ENCODE results near the gene TMEM255B. TPM values are rescaled to one million over a fixed set of nuclear protein-coding genes. Genes with fewer than 3 reads are reported as not detected.
"Not testable (repeated sequence)": the region's sequence is repeated elsewhere in the genome, so short reads cannot be mapped to it uniquely, and the experiment has no call there.

The TMEM255B gene
- total RNA-seq, 1 donor from 2014 or later = 7.4 TPM

DNA sequence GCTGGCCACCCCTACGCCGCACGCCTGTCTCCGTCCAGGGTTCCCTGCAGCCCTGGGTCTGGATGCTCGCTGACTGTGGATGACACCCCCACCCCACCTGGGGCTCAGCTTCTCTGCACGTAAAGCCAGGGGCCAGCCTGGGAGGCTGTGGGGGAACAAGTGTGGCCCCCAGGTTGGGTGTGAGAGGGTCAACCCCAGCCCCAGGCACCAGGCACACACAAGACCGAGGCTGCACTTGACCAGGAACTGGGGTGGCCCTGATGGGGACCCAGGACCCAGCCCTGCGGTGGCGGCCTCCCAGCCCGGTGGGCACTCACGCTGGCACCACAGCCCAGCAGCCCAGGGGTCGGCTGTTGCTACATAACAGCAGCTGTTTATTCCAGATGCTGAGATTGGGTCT is 63.2 kb downstream of the TMEM255B start:
- TF ChIP-seq CTCF (conservative IDR thresholded peaks at IDR 0.05; ENCODE audit: low read depth, low read length) = no peak

GRCh38 chr13:113822956-113823744 is 64.1 kb downstream of the TMEM255B start:
- H3K4me3 ChIP-seq (ENCODE audit: low read depth, low read length) = no peak overlapping the region
- no peak for DNase-seq (ENCODE audit: low read depth)
- TF ChIP-seq CTCF (conservative IDR thresholded peaks at IDR 0.05; ENCODE audit: low read depth, low read length) = no peak

More for the DNA sequence above, 63.2 kb downstream of the TMEM255B start:
- no peak overlapping the region for H3K4me3 ChIP-seq (ENCODE audit: low read depth, low read length)
- no peak for DNase-seq (ENCODE audit: low read depth)

DNA sequence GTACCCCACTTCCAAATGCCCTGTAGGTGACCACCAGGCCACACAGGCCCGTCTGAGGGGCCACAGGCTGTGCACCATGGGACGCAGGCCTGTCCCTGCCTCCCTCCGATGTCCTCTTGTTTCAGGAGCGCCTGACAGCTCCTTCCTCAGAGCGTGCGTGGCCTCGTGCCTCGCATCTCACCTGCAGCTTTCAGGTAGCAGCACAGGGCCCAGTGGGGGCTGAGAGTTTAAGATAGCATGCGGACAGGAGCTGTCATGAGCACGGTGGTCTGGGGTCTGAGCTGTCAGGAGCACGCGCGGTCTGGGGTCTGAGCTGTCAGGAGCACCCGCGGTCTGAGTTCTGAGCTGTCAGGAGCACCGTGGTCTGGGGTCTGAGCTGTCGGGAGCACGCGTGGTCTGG is 64.7 kb downstream of the TMEM255B start:
- no peak overlapping the region for H3K4me3 ChIP-seq (ENCODE audit: low read depth, low read length)
- no peak for DNase-seq (ENCODE audit: low read depth)
- no peak for TF ChIP-seq CTCF (conservative IDR thresholded peaks at IDR 0.05; ENCODE audit: low read depth, low read length)

GRCh38 chr13:113825841-113826240 is 66.8 kb downstream of the TMEM255B start:
- no peak for DNase-seq (ENCODE audit: low read depth)
- no peak overlapping the region for H3K4me3 ChIP-seq (ENCODE audit: low read depth, low read length)
- no peak for TF ChIP-seq CTCF (conservative IDR thresholded peaks at IDR 0.05; ENCODE audit: low read depth, low read length)

DNA sequence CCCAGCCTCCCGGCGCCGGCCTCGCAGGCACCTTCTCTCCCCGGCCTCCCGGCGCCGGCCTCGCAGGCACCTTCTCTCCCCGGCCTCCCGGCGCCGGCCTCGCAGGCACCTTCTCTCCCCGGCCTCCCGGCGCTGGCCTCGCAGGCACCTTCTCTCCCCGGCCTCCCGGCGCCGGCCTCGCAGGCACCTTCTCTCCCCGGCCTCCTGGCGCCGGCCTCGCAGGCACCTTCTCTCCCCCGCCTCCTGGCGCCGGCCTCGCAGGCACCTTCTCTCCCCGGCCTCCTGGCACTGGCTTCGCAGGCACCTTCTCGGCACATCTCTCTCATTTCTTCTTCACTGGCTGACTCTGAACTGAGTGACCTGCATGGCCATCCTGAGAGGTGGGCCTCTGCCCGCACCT is 67.4 kb downstream of the TMEM255B start:
- not testable (repeated sequence) for H3K4me3 ChIP-seq (ENCODE audit: low read depth, low read length); DNase-seq (ENCODE audit: low read depth)

- no peak for TF ChIP-seq CTCF (conservative IDR thresholded peaks at IDR 0.05; ENCODE audit: low read depth, low read length)
- DNase-seq (ENCODE audit: low read depth) = no peak
Observed at GRCh38 chr13:113827021-113827420, 68.0 kb downstream of the TMEM255B start.

DNA sequence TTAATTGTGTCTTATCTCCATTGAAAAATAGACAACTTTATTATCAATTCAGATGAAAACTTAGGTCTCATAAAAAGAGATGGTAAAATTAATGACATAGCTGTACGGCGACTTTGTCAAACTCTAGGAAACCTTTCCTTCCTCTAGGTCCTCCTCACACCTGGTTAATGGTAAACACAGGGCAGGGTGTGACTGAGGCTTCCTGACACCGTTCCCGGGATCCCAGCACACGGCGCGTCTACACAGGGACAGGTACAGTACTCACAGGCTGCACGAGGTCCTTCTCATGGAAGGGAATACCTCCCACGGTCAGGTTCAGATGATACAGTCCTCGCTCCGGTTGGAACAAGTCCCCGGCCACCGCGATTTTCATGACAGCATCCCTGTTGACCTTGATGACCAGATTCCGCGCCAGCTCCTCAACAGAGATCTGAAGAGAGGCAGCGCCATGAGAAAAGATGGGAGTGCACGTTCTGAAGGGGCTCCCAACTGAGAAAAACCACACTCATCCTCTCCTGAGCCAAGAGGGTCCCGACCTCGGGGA is 69.3 kb downstream of the TMEM255B start:
- DNase-seq (ENCODE audit: low read depth) = no peak
- no peak overlapping the region for H3K4me3 ChIP-seq (ENCODE audit: low read depth, low read length)
- no peak for TF ChIP-seq CTCF (conservative IDR thresholded peaks at IDR 0.05; ENCODE audit: low read depth, low read length)

More at GRCh38 chr13:113827021-113827420, 68.0 kb downstream of the TMEM255B start:
- H3K4me3 ChIP-seq (ENCODE audit: low read depth, low read length) = no peak overlapping the region

DNA sequence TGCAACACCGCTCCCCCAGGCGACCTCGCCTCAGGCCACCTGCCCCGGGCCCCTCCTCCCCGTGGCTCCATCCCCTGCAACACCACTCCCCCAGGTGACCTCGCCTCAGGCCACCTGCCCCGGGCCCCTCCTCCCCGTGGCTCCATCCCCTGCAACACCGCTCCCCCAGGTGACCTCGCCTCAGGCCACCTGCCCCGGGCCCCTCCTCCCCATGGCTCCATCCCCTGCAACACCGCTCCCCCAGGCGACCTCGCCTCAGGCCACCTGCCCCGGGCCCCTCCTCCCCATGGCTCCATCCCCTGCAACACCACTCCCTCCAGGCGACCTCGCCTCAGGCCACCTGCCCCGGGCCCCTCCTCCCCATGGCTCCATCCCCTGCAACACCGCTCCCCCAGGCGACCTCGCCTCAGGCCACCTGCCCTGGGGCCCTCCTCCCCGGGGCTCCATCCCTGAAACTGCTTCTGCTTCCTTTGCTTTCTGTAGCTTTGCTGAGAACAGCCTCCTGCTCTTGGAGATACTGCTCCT is 71.5 kb downstream of the TMEM255B start:
- not testable (repeated sequence) for DNase-seq (ENCODE audit: low read depth); H3K4me3 ChIP-seq (ENCODE audit: low read depth, low read length)
